ENCODE data around the gene RGS19.

Gene RGS19

GRCh38 chr20:64033981-64034493 lies 45.3 kb downstream of the RGS19 start:
- no peak overlapping the region for H3K4me3 ChIP-seq (ENCODE audit: low read depth in 1 of 2, low read length in 2 of 2)
- peaks cover 56% of the 10 kb centered on the region for H3K36me3 ChIP-seq (ENCODE audit: insufficient read depth, low read length)
- H3K4me1 ChIP-seq (ENCODE audit: insufficient read depth, low read length) = peaks cover 5% of the 10 kb centered on the region
- peaks cover 10 to 28% of the 10 kb centered on the region in 2 donors for H3K27me3 ChIP-seq (ENCODE audit: control insufficient read depth in 1 of 2, insufficient read depth in 2 of 2, low read length in 2 of 2)
- no peak overlapping the region for H3K9ac ChIP-seq (ENCODE audit: low read length)
- no peaks in the 10 kb centered on the region for H3K9me3 ChIP-seq (ENCODE audit: low read length)
- no peak overlapping the region for H3K27ac ChIP-seq (ENCODE audit: low read depth, low read length)

DNA sequence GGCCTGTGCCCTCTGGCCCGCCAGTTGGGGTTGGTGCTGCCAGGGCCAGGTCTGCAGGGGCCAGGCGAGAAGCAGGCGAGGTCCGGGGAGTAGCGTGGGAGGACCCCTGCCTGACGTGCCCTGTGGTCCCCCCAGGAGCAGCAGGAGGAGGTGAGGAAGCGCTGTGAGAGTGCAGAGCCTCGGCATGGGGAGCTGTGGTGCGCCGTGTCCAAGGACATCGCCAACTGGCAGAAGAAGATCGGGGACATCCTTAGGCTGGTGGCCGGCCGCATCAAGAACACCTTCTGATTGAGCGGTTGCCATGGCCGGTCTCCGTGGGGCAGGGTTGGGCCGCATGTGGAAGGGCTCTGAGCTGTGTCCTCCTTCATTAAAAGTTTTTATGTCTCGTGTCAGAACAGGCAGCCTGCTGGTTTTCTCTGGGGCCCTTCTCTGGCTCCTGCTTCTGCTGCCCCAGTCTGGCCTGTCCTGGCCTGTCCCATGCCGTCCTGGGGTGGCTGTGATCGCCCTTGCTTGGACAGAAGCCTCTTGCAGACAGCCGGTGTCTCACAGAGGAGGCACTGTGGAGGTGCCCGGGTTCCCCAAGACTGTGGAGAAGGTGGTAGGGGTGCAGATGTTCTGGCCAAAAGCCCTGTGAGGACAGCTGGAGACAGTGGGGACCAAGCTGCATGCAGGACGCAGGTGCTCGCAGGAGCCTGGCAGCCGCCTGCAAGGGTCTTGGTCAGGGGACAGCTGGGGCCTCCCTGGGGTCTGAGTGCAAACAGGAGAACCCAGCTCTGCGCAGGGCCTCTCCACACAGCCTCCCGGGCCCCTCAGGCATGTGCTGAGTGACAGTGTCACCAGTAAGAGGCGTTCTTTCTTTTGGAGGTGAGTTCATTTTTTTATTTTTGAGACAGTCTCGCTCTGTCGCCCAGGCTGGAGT lies 46.4 kb downstream of the RGS19 start:
- Histone ChIP-seq H3K9ac (ENCODE audit: low read length) (no peak overlapping the region), H3K4me1 (ENCODE audit: insufficient read depth, low read length) (peaks cover 13% of the 10 kb centered on the region), H3K27ac (ENCODE audit: low read depth, low read length) (no peak overlapping the region), H3K27me3 (ENCODE audit: control insufficient read depth in 1 of 2, insufficient read depth in 2 of 2, low read length in 2 of 2) (peaks cover 10 to 18% of the 10 kb centered on the region in 2 donors), H3K4me3 (ENCODE audit: low read depth in 1 of 2, low read length in 2 of 2) (no peak overlapping the region), H3K36me3 (ENCODE audit: insufficient read depth, low read length) (peaks cover 66% of the 10 kb centered on the region), H3K9me3 (ENCODE audit: low read length) (no peaks in the 10 kb centered on the region)

- peaks cover 22% of the 10 kb centered on the region for H3K4me1 ChIP-seq (ENCODE audit: insufficient read depth, low read length)
- H3K4me3 ChIP-seq (ENCODE audit: low read depth in 1 of 2, low read length in 2 of 2) = no peak overlapping the region
Measured at GRCh38 chr20:64031822-64032314, 47.5 kb downstream of the RGS19 start.

GRCh38 chr20:64030371-64031134 lies 48.8 kb downstream of the RGS19 start:
- no peak overlapping the region for H3K4me3 ChIP-seq (ENCODE audit: low read depth in 1 of 2, low read length in 2 of 2)
- peaks cover 87% of the 10 kb centered on the region for H3K36me3 ChIP-seq (ENCODE audit: insufficient read depth, low read length)
- no peak overlapping the region for H3K9ac ChIP-seq (ENCODE audit: low read length)
- peaks cover 22% of the 10 kb centered on the region for H3K4me1 ChIP-seq (ENCODE audit: insufficient read depth, low read length)
- H3K27me3 ChIP-seq (ENCODE audit: control insufficient read depth in 1 of 2, insufficient read depth in 2 of 2, low read length in 2 of 2) = no peaks in the 10 kb centered on the region
- no peak overlapping the region for H3K27ac ChIP-seq (ENCODE audit: low read depth, low read length)
- H3K9me3 ChIP-seq (ENCODE audit: low read length) = no peaks in the 10 kb centered on the region

More at GRCh38 chr20:64031822-64032314, 47.5 kb downstream of the RGS19 start:
- Histone ChIP-seq H3K9ac (ENCODE audit: low read length) (no peak overlapping the region), H3K27me3 (ENCODE audit: control insufficient read depth in 1 of 2, insufficient read depth in 2 of 2, low read length in 2 of 2) (peaks cover under 1 to 7% of the 10 kb centered on the region in 2 donors), H3K9me3 (ENCODE audit: low read length) (no peaks in the 10 kb centered on the region), H3K27ac (ENCODE audit: low read depth, low read length) (no peak overlapping the region), H3K36me3 (ENCODE audit: insufficient read depth, low read length) (peaks cover 77% of the 10 kb centered on the region)

GRCh38 chr20:64029293-64030117 lies 49.8 kb downstream of the RGS19 start:
- no peaks in the 10 kb centered on the region for H3K27me3 ChIP-seq (ENCODE audit: control insufficient read depth in 1 of 2, insufficient read depth in 2 of 2, low read length in 2 of 2)
- H3K27ac ChIP-seq (ENCODE audit: low read depth, low read length) = peak overlapping the region; percentile 43
- peaks cover 89% of the 10 kb centered on the region for H3K36me3 ChIP-seq (ENCODE audit: insufficient read depth, low read length)
- H3K4me1 ChIP-seq (ENCODE audit: insufficient read depth, low read length) = peaks cover 23% of the 10 kb centered on the region
- H3K4me3 ChIP-seq (ENCODE audit: low read depth in 1 of 2, low read length in 2 of 2) = no peak overlapping the region
- no peaks in the 10 kb centered on the region for H3K9me3 ChIP-seq (ENCODE audit: low read length)
- H3K9ac ChIP-seq (ENCODE audit: low read length) = no peak overlapping the region

DNA sequence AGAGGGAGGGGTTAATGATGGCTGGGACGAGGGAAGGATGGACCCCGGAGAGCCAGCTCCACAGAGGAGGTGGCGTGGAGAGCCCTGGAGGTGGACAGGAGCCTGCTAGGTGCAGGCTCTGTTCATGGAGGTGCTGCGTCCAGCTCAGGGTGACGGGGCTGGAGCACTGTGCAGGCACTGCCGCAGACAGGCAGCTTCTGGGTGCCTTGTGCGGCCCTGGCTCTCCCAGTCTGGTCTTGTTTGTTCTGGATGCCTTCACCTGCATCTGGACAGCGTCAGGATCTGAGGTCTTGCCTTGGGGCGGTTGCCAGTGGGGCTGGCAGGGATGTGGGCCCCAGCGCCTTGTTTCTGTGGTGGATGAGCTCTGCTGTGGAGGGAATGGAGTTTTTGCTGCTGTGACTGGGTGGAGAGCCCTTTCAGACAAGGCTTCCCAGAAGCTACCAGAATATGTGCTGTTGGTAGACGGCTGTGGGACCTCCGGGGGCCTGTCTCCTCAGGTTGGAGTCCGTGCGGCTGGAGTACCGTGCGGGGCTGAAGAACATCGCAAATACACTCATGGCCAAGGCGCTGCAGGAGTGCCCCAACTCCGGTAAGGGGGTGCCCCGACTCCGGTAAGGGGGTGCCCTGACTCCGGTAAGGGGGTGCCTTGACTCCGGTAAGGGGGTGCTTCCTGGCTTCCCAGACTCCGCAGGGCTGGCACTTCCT lies 51.2 kb downstream of the RGS19 start:
- peak overlapping the region; percentile 59 for H3K27ac ChIP-seq (ENCODE audit: low read depth, low read length)
- H3K9me3 ChIP-seq (ENCODE audit: low read length) = no peaks in the 10 kb centered on the region
- no peaks in the 10 kb centered on the region for H3K27me3 ChIP-seq (ENCODE audit: control insufficient read depth in 1 of 2, insufficient read depth in 2 of 2, low read length in 2 of 2)
- peaks cover 91% of the 10 kb centered on the region for H3K36me3 ChIP-seq (ENCODE audit: insufficient read depth, low read length)
- H3K9ac ChIP-seq (ENCODE audit: low read length) = no peak overlapping the region
- H3K4me1 ChIP-seq (ENCODE audit: insufficient read depth, low read length) = peaks cover 28% of the 10 kb centered on the region
- no peak overlapping the region for H3K4me3 ChIP-seq (ENCODE audit: low read depth in 1 of 2, low read length in 2 of 2)

DNA sequence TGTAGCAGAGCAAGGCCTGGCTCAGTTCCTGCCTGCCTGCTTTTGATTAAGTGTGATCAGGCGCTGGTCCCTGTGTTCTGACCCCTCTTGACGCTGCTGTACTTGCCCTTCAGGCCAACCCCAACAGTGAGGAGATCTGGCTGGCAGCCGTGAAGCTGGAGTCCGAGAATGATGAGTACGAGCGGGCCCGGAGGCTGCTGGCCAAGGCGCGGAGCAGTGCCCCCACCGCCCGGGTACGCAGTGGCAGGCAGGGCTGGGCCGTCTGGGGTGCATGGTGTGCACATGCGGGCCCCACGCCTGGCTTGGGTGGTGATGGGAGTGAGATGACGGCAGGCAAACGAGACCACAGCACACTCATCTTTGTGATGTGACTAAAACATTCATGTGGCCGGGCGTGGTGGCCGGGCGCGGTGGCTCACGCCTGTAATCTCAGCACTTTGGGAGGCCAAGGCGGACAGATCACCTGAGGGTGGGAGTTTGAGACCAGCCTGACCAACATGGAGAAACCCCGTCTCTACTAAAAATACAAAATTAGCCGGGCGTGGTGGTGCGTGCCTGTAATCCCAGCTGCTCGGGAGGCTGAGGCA lies 53.4 kb downstream of the RGS19 start:
- Histone ChIP-seq H3K4me1 (ENCODE audit: insufficient read depth, low read length) (peaks cover 24% of the 10 kb centered on the region), H3K9me3 (ENCODE audit: low read length) (no peaks in the 10 kb centered on the region), H3K36me3 (ENCODE audit: insufficient read depth, low read length) (peaks cover 95% of the 10 kb centered on the region), H3K27me3 (ENCODE audit: control insufficient read depth in 1 of 2, insufficient read depth in 2 of 2, low read length in 2 of 2) (no peaks in the 10 kb centered on the region), H3K4me3 (ENCODE audit: low read depth in 1 of 2, low read length in 2 of 2) (no peak overlapping the region), H3K9ac (ENCODE audit: low read length) (no peak overlapping the region), H3K27ac (ENCODE audit: low read depth, low read length) (no peak overlapping the region)

- Histone ChIP-seq H3K27ac (ENCODE audit: low read depth, low read length) (no peak overlapping the region), H3K4me1 (ENCODE audit: insufficient read depth, low read length) (peaks cover 24% of the 10 kb centered on the region), H3K9ac (ENCODE audit: low read length) (no peak overlapping the region), H3K4me3 (ENCODE audit: low read depth in 1 of 2, low read length in 2 of 2) (no peak overlapping the region), H3K36me3 (ENCODE audit: insufficient read depth, low read length) (peaks cover 90% of the 10 kb centered on the region), H3K9me3 (ENCODE audit: low read length) (no peaks in the 10 kb centered on the region), H3K27me3 (ENCODE audit: control insufficient read depth in 1 of 2, insufficient read depth in 2 of 2, low read length in 2 of 2) (no peaks in the 10 kb centered on the region)
Measured at GRCh38 chr20:64025101-64025825, 54.1 kb downstream of the RGS19 start.

- no peak overlapping the region for H3K27ac ChIP-seq (ENCODE audit: low read depth, low read length)
- no peak overlapping the region for H3K4me3 ChIP-seq (ENCODE audit: low read depth in 1 of 2, low read length in 2 of 2)
- no peaks in the 10 kb centered on the region for H3K27me3 ChIP-seq (ENCODE audit: control insufficient read depth in 1 of 2, insufficient read depth in 2 of 2, low read length in 2 of 2)
- peaks cover 86% of the 10 kb centered on the region for H3K36me3 ChIP-seq (ENCODE audit: insufficient read depth, low read length)
- no peaks in the 10 kb centered on the region for H3K9me3 ChIP-seq (ENCODE audit: low read length)
- H3K9ac ChIP-seq (ENCODE audit: low read length) = no peak overlapping the region
- H3K4me1 ChIP-seq (ENCODE audit: insufficient read depth, low read length) = peaks cover 24% of the 10 kb centered on the region
Measured at GRCh38 chr20:64024141-64024990, 55.0 kb downstream of the RGS19 start.

Data from muscle layer of colon (tissue), 2 donors.